HL-60 (cell line): Measurements from ENCODE around the gene HDGFL2.

Experiments used
- DNase-seq, 2 experiments: peaks; one replicate each; pipeline ENCODE4 v3.0.0-alpha.2; 2010 to 2020; ENCODE audit warnings: low read depth in 1 of 2, low spot score in 1 of 2
- H3K27ac ChIP-seq: fragments of 250-450 bp; sonication (Bioruptor Pico); replicated peaks from 2 replicates; pipeline ENCODE4 v1.5.1; 2020; ENCODE audit warnings: mild to moderate bottlenecking, moderate library complexity
- H3K27me3 ChIP-seq: fragments of 250-450 bp; sonication (Bioruptor Pico); 2 replicates; pipeline ENCODE4 v1.5.1; 2021; ENCODE audit warnings: mild to moderate bottlenecking, moderate library complexity; ENCODE audit not compliant: insufficient read depth, poor library complexity, severe bottlenecking
- H3K4me3 ChIP-seq: replicated peaks from 2 replicates; pipeline ENCODE4 v1.5.1; 2011; ENCODE audit warnings: mild to moderate bottlenecking, control low read depth, low read length; ENCODE audit not compliant: insufficient read depth
- GABPA ChIP-seq: IDR thresholded peaks from 2 replicates; pipeline ENCODE4 v1.6.1; 2012; ENCODE audit warnings: low read depth
- POLR2AphosphoS5 ChIP-seq: IDR thresholded peaks from 2 replicates; pipeline ENCODE4 v1.6.1; 2012; ENCODE audit warnings: low read depth
- SPI1 ChIP-seq: IDR thresholded peaks from 2 replicates; pipeline ENCODE4 v1.6.1; 2012; ENCODE audit warnings: low read depth, mild to moderate bottlenecking, borderline replicate concordance
- TF ChIP-seq, protein P1 (sequence below): IDR thresholded peaks from one replicate; pipeline ENCODE4 v1.5.1; 2011; ENCODE audit warnings: low read length, control low read depth, inconsistent platforms; ENCODE audit not compliant: insufficient read depth
- TF ChIP-seq, protein P2 (sequence below): IDR thresholded peaks from 2 replicates; pipeline ENCODE4 v1.6.1; 2012; ENCODE audit warnings: low read depth; ENCODE audit not compliant: insufficient replicate concordance

HDGFL2 gene

DNA sequence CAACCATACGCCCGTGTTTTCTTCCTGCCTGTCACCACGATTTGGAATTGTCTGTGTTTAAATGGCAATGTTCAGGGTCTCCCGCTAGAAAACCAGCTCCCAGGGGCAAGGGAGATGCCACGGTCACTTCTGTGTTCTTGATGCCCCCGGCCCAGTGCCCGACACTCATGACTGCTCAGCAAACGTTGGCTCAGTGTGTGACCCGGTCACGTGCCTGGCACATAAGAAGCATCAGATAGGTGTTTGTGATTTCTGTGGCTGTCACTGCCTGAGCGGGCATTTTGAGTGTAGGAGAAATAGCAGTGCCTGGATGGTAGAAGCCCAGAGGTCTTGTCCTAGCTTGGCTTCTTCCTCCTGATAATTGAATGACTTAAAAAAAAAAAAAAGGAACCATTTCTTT is 15.5 kb downstream of the HDGFL2 start:
- H3K27me3 ChIP-seq: no peaks in the 10 kb centered on the region
- no peak overlapping the region for H3K27ac ChIP-seq
- no peak overlapping the region for H3K4me3 ChIP-seq
- no peak for TF ChIP-seq SPI1
- TF ChIP-seq, protein P1, sequence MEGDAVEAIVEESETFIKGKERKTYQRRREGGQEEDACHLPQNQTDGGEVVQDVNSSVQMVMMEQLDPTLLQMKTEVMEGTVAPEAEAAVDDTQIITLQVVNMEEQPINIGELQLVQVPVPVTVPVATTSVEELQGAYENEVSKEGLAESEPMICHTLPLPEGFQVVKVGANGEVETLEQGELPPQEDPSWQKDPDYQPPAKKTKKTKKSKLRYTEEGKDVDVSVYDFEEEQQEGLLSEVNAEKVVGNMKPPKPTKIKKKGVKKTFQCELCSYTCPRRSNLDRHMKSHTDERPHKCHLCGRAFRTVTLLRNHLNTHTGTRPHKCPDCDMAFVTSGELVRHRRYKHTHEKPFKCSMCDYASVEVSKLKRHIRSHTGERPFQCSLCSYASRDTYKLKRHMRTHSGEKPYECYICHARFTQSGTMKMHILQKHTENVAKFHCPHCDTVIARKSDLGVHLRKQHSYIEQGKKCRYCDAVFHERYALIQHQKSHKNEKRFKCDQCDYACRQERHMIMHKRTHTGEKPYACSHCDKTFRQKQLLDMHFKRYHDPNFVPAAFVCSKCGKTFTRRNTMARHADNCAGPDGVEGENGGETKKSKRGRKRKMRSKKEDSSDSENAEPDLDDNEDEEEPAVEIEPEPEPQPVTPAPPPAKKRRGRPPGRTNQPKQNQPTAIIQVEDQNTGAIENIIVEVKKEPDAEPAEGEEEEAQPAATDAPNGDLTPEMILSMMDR: no peak
- TF ChIP-seq, protein P2, sequence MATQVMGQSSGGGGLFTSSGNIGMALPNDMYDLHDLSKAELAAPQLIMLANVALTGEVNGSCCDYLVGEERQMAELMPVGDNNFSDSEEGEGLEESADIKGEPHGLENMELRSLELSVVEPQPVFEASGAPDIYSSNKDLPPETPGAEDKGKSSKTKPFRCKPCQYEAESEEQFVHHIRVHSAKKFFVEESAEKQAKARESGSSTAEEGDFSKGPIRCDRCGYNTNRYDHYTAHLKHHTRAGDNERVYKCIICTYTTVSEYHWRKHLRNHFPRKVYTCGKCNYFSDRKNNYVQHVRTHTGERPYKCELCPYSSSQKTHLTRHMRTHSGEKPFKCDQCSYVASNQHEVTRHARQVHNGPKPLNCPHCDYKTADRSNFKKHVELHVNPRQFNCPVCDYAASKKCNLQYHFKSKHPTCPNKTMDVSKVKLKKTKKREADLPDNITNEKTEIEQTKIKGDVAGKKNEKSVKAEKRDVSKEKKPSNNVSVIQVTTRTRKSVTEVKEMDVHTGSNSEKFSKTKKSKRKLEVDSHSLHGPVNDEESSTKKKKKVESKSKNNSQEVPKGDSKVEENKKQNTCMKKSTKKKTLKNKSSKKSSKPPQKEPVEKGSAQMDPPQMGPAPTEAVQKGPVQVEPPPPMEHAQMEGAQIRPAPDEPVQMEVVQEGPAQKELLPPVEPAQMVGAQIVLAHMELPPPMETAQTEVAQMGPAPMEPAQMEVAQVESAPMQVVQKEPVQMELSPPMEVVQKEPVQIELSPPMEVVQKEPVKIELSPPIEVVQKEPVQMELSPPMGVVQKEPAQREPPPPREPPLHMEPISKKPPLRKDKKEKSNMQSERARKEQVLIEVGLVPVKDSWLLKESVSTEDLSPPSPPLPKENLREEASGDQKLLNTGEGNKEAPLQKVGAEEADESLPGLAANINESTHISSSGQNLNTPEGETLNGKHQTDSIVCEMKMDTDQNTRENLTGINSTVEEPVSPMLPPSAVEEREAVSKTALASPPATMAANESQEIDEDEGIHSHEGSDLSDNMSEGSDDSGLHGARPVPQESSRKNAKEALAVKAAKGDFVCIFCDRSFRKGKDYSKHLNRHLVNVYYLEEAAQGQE: no peak
- no peak for TF ChIP-seq GABPA
- no peak for TF ChIP-seq POLR2AphosphoS5
- no peak for DNase-seq

DNA sequence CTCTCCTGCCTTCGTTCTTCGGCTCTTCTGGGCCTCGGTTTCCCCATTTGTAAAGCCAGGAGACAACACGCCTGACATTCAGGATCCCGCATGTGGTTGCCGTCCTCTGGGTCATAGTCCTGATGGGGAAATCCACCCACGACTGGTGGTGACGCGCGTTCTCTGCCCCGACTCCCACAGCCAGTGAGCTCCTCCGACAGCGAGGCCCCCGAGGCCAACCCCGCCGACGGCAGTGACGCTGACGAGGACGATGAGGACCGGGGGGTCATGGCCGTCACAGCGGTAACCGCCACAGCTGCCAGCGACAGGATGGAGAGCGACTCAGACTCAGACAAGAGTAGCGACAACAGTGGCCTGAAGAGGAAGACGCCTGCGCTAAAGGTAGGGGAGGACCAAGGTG is 16.4 kb downstream of the HDGFL2 start:
- no peak for DNase-seq
- no peaks in the 10 kb centered on the region for H3K27me3 ChIP-seq
- H3K4me3 ChIP-seq: no peak overlapping the region
- no peak for TF ChIP-seq GABPA
- TF ChIP-seq, protein P2: no peak
- TF ChIP-seq, protein P1: no peak
- no peak overlapping the region for H3K27ac ChIP-seq

DNA sequence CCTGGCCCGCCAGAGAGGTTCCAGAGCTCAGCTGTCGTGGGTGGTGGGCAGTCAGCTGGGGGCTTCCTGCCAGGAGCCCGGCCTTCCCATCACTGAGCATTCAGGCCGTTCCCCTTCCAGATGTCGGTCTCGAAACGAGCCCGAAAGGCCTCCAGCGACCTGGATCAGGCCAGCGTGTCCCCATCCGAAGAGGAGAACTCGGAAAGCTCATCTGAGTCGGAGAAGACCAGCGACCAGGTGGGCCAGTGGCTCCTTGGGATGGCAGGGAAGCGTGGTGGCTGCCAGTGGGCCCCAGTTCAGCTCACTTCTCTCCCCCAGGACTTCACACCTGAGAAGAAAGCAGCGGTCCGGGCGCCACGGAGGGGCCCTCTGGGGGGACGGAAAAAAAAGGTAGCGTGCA is 19.3 kb downstream of the HDGFL2 start:
- TF ChIP-seq SPI1 (no peak), GABPA (no peak), POLR2AphosphoS5 (no peak)
- TF ChIP-seq, protein P2: no peak
- TF ChIP-seq, protein P1: no peak
- H3K27ac ChIP-seq: no peak overlapping the region
- no peak for DNase-seq
- no peaks in the 10 kb centered on the region for H3K27me3 ChIP-seq
- H3K4me3 ChIP-seq: no peak overlapping the region
